SK-N-SH (cell line): ENCODE results near the gene NRARP. TPM values are rescaled to one million over a fixed set of nuclear protein-coding genes. Genes with fewer than 3 reads are reported as not detected.

Experiments
- CTCF ChIA-PET: fragments of 300-600, 350-600 bp; formaldehyde crosslinking; extraction: SDS; loops from one replicate; lab custom pipeline; 2021; lab: Yijun Ruan, JAX
- POLR2A ChIA-PET: fragments of 350-600 bp; sonication (Branson Sonifier 250); formaldehyde crosslinking; extraction: SDS; loops from one replicate; lab custom pipeline; 2020; ENCODE audit warnings: antibody characterized with exemption, inconsistent platforms; lab: Yijun Ruan, JAX
- DNase-seq: peaks from one replicate; pipeline ENCODE4 v3.0.0; 2012
- H2AFZ ChIP-seq: fragments of 200-600 bp; sonication (generic); 2 replicates; pipeline ENCODE4 v1.8.1; 2016; ENCODE audit warnings: antibody characterized with exemption, mild to moderate bottlenecking, low read depth
- H3F3A ChIP-seq: fragments of 200-600 bp; sonication (generic); replicated peaks from 2 replicates; pipeline ENCODE3; 2016; ENCODE audit warnings: antibody characterized with exemption, mild to moderate bottlenecking; ENCODE audit not compliant: insufficient read depth
- H3K27ac ChIP-seq, 2 experiments: fragments of 200-500 bp in 1 of 2; fragments of 200-600 bp in 1 of 2; sonication (Bioruptor generic) in 1 of 2; sonication (generic), shearing (Covaris generic) in 1 of 2; 2 replicates each; pipeline versions ENCODE4 v1.5.1 to v1.6.1; 2014 to 2016; ENCODE audit warnings: low read depth in 2 of 2, inconsistent platforms in 1 of 2, low read length in 1 of 2, mild to moderate bottlenecking in 1 of 2, mixed read lengths in 1 of 2
- H3K27me3 ChIP-seq: fragments of 200-600 bp; sonication (generic), shearing (Covaris generic); 2 replicates; pipeline ENCODE4 v1.6.1; 2016; ENCODE audit warnings: mixed run types; ENCODE audit not compliant: insufficient read depth
- H3K36me3 ChIP-seq, 2 experiments: fragments of 200-500 bp in 1 of 2; fragments of 200-600 bp in 1 of 2; sonication (Bioruptor generic) in 1 of 2; sonication (generic) in 1 of 2; replicated peaks in 1 of 2; 2 replicates each; pipeline versions ENCODE3 to v1.5.1; 2014 to 2016; ENCODE audit warnings: low read length in 1 of 2, mild to moderate bottlenecking in 1 of 2; ENCODE audit not compliant: insufficient read depth in 2 of 2, control insufficient read depth in 1 of 2
- H3K4me1 ChIP-seq, 2 experiments: fragments of 200-500 bp in 1 of 2; fragments of 200-600 bp in 1 of 2; sonication (Bioruptor generic) in 1 of 2; sonication (generic), shearing (Covaris generic) in 1 of 2; 2 replicates each; pipeline versions ENCODE4 v1.5.1 to v1.6.1; 2014 to 2016; ENCODE audit warnings: low read depth in 1 of 2, low read length in 1 of 2, mixed run types in 1 of 2; ENCODE audit not compliant: insufficient read depth in 2 of 2, control insufficient read depth in 1 of 2
- H3K4me2 ChIP-seq: fragments of 200-600 bp; sonication (generic), shearing (Covaris generic); 2 replicates; pipeline ENCODE4 v1.6.1; 2017; ENCODE audit warnings: mixed run types
- H3K4me3 ChIP-seq, 2 experiments: fragments of 200-500 bp in 1 of 2; fragments of 200-600 bp in 1 of 2; sonication (Bioruptor generic) in 1 of 2; sonication (generic), shearing (Covaris generic) in 1 of 2; 2 replicates each; pipeline versions ENCODE4 v1.5.1 to v1.8.1; 2014 to 2016; ENCODE audit warnings: low read depth in 2 of 2, inconsistent platforms in 1 of 2, low read length in 1 of 2, mild to moderate bottlenecking in 1 of 2, mixed read lengths in 1 of 2, moderate library complexity in 1 of 2
- H3K79me2 ChIP-seq: fragments of 200-600 bp; sonication (generic); 2 replicates; pipeline ENCODE4 v1.8.1; 2017; ENCODE audit warnings: mild to moderate bottlenecking; ENCODE audit not compliant: insufficient read depth
- H3K9ac ChIP-seq: fragments of 200-600 bp; sonication (generic); 2 replicates; pipeline ENCODE4 v1.6.1; 2017; ENCODE audit warnings: mixed run types
- H3K9me2 ChIP-seq: fragments of 200-600 bp; sonication (generic); 2 replicates; pipeline ENCODE4 v1.6.1; 2017; ENCODE audit warnings: mixed run types
- H3K9me3 ChIP-seq: fragments of 200-600 bp; sonication (generic); 2 replicates; pipeline ENCODE4 v1.6.1; 2017; ENCODE audit warnings: mixed run types, mild to moderate bottlenecking, moderate library complexity
- H4K20me1 ChIP-seq: fragments of 200-600 bp; sonication (generic); 2 replicates; pipeline ENCODE4 v1.6.1; 2017; ENCODE audit warnings: mild to moderate bottlenecking, mixed run types; ENCODE audit not compliant: insufficient read depth
- CTCF ChIP-seq: fragments of 200-600 bp; sonication (generic); IDR thresholded peaks from 2 replicates; pipeline ENCODE4 v1.6.1; 2017; ENCODE audit warnings: antibody characterized with exemption, mild to moderate bottlenecking, moderate library complexity
- ELF1 ChIP-seq: IDR thresholded peaks from 2 replicates; pipeline ENCODE4 v1.4.0; 2012
- EZH2phosphoT487 ChIP-seq: fragments of 200-600 bp; sonication (generic); IDR thresholded peaks from 2 replicates; pipeline ENCODE4 v1.6.1; 2017; ENCODE audit warnings: low read depth, mixed run types, mild to moderate bottlenecking, antibody characterized with exemption, moderate library complexity, borderline replicate concordance
- FOSL2 ChIP-seq: IDR thresholded peaks from 2 replicates; pipeline ENCODE4 v1.4.0; 2012; ENCODE audit warnings: low read depth, mild to moderate bottlenecking, moderate library complexity, borderline replicate concordance
- GATA2 ChIP-seq: sonication (generic); formaldehyde crosslinking; IDR thresholded peaks from 2 replicates; pipeline ENCODE4 v1.5.0; 2020; ENCODE audit warnings: mild to moderate bottlenecking, missing genetic modification reagents
- JUND ChIP-seq: IDR thresholded peaks from 2 replicates; pipeline ENCODE4 v1.4.0; 2012
- MEF2A ChIP-seq: IDR thresholded peaks from 2 replicates; pipeline ENCODE4 v1.4.0; 2012; ENCODE audit warnings: low read depth, borderline replicate concordance
- MXI1 ChIP-seq: IDR thresholded peaks from 2 replicates; pipeline ENCODE4 v1.6.1; 2012; ENCODE audit warnings: mild to moderate bottlenecking, low read depth, low read length, improper control_type of control experiment
- NFIC ChIP-seq: IDR thresholded peaks from 2 replicates; pipeline ENCODE4 v1.4.0; 2012; ENCODE audit warnings: borderline replicate concordance
- PBX3 ChIP-seq: IDR thresholded peaks from 2 replicates; pipeline ENCODE4; 2012
- RFX5 ChIP-seq: IDR thresholded peaks from 2 replicates; pipeline ENCODE4 v1.6.1; 2012; ENCODE audit warnings: mild to moderate bottlenecking, improper control_type of control experiment, low read length
- RXRA ChIP-seq: IDR thresholded peaks from 2 replicates; pipeline ENCODE4 v1.4.0; 2012; ENCODE audit warnings: low read depth, mild to moderate bottlenecking, borderline replicate concordance
- SIN3A ChIP-seq: IDR thresholded peaks from 2 replicates; pipeline ENCODE4 v1.6.1; 2012; ENCODE audit warnings: low read depth, mild to moderate bottlenecking, low read length, moderate library complexity, borderline replicate concordance
- TAF1 ChIP-seq: IDR thresholded peaks from 2 replicates; pipeline ENCODE4 v1.6.1; 2012; ENCODE audit warnings: low read depth, mild to moderate bottlenecking, low read length, moderate library complexity, borderline replicate concordance
- TCF12 ChIP-seq: IDR thresholded peaks from 2 replicates; pipeline ENCODE4 v1.4.0; 2012
- USF1 ChIP-seq: IDR thresholded peaks from 2 replicates; pipeline ENCODE4 v1.4.0; 2012; ENCODE audit warnings: low read depth, borderline replicate concordance
- YY1 ChIP-seq: IDR thresholded peaks from 2 replicates; pipeline ENCODE4 v1.4.0; 2012; ENCODE audit warnings: low read depth, mild to moderate bottlenecking
- WGBS: methylation state at CpG from one replicate; pipeline ENCODE4 v1.1.6; 2017; ENCODE audit warnings: low lambda C conversion rate; 5-methylcytosine and 5-hydroxymethylcytosine counted together
- polyA plus RNA-seq, 3 experiments: library from polyadenylated mRNA; depleted of rRNA; stranded (reverse); fragments of >200 nt; gene quantifications; 2 replicates each; pipeline ENCODE4 v1.2.3, GENCODE V29; 2012

The NRARP gene
- polyA plus RNA-seq, 1 of the 3 experiments (the other 2 are of a cell fraction): 3.9 TPM

DNA sequence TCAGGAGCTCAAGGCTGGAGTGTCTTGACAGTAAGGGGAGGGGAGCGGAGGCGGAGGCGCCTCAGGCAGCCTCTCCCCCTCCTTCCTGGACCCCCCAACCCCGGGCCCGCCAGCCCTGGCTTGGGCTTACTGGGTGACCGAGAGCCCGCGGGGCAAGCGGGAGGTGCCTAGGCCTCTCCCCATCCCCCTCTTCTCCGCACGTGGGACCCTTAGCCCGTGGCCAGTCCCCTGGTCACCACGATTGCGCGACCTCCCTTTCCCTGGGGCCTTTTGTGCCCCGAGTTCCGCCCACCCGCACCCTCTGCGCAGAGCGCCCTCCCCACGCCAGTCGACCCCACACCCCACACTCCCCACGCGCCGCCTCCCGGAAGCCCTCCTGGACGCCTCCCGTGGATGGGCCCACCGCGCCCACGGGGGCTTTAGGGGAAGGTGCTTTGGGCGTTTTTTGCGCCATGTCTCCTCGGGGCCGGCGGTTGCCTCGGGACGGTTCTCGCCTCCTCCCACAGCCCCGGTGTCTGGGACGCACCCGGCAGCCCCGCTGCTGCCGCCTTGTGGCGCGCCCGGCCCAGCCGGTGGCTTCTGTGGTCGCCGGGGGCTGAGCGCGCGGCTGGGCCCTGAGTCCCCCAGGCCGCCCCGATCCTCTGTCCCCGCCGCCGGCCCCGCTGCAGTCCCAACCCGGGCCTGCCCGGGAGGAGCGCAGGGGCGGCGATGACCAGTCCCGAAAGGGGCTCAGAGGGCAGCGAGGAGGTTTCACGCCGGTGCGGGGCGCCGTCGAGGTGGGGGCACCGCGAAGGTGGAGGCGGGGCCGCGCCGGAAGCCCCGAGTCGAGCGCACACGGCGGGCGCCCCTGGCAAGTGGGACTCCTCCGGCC is 21.4 kb downstream of the NRARP start (continued):
- no peak for TF ChIP-seq NFIC
- no peak for TF ChIP-seq RFX5
- no peak for TF ChIP-seq SIN3A

- Histone ChIP-seq H4K20me1 (no peaks in the 10 kb centered on the region), H3F3A (peaks cover 10% of the 10 kb centered on the region), H2AFZ (no peak overlapping the region), H3K27ac (no peak overlapping the region), H3K79me2 (no peaks in the 10 kb centered on the region), H3K27me3 (no peaks in the 10 kb centered on the region), H3K4me1 (peaks cover 0 to 8% of the 10 kb centered on the region in 2 experiments; a peak in 2 of 4 replicates), H3K9ac (no peak overlapping the region), H3K36me3 (no peaks in the 10 kb centered on the region), H3K4me3 (no peak overlapping the region), H3K9me3 (no peaks in the 10 kb centered on the region), H3K4me2 (no peak overlapping the region)
- 96% methylated on average over 32 of the region's 41 CpGs for WGBS
- ChIA-PET POLR2A (no interaction called here), CTCF (interaction anchor here (0.8 to 1.4 kb wide), 4 partner anchors 12 to 143 kb away, joined by 3 to 6 read pairs (median 3); partner anchors contain the start of genes EXD3 and NOXA1)
- DNase-seq: no peak
- TF ChIP-seq EZH2phosphoT487: no peak
- TF ChIP-seq USF1: no peak
- TF ChIP-seq, all 33 proteins: peak for 0
- no peaks in the 10 kb centered on the region for H3K9me2 ChIP-seq
These were observed 22.2 kb downstream of the NRARP start for GRCh38 chr9:137279741-137280473.

DNA sequence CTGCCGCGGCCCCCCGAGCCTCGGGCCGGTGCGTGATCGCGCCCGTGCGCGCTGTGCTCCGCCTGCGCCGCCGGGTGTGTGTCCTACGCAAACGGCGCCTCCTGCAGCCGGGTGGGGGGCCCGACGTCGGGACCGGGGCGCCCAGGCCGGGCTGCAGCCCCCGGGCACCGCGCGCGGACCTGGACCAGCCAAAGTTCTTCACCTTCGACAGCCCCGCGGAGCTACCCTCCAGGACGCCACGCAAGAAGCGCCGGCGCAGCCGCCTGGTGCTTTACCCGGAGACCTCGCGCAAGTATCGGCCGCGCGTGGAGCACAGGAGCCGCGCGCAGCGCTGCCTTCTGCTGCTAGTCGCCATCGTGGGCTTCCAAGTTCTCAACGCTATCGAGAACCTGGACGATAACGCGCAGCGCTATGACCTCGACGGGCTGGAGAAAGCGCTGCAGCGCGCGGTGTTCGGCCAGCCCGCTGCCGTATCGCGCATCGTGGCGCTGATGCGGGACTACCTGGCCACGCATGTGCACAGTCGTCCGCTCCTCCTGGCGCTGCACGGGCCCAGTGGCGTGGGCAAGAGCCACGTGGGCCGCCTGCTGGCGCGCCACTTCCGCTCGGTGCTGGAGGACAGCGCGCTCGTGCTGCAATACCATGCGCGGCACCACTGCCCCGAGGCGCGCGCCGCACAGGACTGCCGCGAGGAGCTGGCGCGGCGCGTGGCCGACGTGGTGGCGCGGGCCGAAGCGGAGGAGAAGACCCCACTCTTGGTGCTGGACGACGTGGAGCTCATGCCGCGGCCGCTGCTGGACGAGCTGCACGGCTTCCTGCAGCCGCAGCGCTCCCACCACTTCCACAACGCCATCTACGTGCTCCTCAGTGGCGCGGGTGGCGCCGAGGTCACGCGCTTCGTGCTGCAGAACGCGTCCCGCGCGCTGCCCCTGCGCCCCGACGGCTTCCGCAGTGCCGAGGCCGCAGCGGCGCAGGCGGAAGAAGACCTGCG is 23.1 kb downstream of the NRARP start:
- H3K36me3 ChIP-seq: peaks cover 0 to 3% of the 10 kb centered on the region in 2 experiments
- H3K9me2 ChIP-seq: no peaks in the 10 kb centered on the region
- ChIA-PET POLR2A (no interaction called here), CTCF (interaction anchor here (0.7 to 1.4 kb wide), 4 partner anchors 14 to 507 kb away, joined by 3 read pairs; partner anchors contain the start of genes EXD3 and NOXA1)
- peak; percentile 19 for DNase-seq
- no peaks in the 10 kb centered on the region for H3K9me3 ChIP-seq
- H3F3A ChIP-seq: peaks cover 11% of the 10 kb centered on the region
- H2AFZ ChIP-seq: no peak overlapping the region
- no peak overlapping the region for H3K9ac ChIP-seq
- no peaks in the 10 kb centered on the region for H4K20me1 ChIP-seq
- H3K4me1 ChIP-seq: peaks cover 0 to 8% of the 10 kb centered on the region in 2 experiments; a peak in 2 of 4 replicates
- H3K4me2 ChIP-seq: no peak overlapping the region
- 98% methylated on average over 99 of the region's 139 CpGs for WGBS
- H3K4me3 ChIP-seq: no peak overlapping the region
- no peak overlapping the region for H3K27ac ChIP-seq
- no peaks in the 10 kb centered on the region for H3K79me2 ChIP-seq
- H3K27me3 ChIP-seq: no peaks in the 10 kb centered on the region
- TF ChIP-seq JUND (no peak), TCF12 (no peak), USF1 (no peak), PBX3 (no peak), GATA2 (CRISPR knock-in tag) (no peak), YY1 (no peak), RXRA (no peak), MXI1 (no peak), MEF2A (no peak), FOSL2 (no peak), TAF1 (no peak), CTCF (no peak), ELF1 (no peak)
